ENCODE data around the gene FFAR4.

DNA sequence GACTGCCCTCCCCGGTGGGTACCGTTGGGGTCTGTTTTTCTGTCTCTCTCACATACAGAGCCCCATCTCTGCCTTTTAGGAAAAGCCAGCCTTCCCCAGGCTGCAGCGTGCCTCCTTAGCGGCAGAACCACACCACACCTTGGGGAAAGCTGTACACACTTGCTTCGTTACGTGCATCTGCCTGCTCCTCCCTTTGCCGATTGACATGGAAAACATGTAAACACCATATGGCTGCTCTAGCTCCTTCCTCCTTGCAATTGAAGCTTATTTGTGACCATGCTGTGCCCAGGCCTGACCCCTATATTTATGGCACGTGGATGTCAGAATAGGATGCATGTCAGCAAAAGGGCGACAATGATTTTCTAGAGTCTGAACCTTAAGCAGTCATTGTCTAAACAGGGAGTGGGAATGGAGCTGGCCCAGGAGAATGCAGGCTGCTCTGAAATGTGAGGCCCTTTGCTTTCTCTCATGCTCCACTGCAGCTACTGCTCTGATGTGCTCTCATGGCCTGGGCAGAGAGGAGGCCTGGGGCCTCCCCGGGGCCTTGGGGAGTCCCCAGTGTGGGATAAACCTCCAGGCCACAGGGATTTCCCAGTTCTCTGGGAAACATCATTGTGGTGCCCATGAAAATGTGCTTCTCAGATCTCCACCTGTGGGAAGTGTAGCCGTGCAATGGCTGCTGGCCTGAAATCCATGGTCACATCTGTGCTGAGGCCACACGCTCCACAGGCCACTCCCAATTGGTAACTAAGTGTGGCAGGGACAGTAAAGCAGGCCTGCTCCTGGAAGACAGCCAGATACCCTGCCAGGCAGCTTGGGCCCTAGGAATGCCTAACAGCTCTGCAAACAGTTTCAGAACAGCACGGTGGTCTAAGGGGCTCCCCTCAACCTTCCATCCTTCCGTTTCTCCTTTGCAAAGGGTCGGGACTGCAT, 64.4 kb downstream of the FFAR4 start:
- no peak for TF ChIP-seq EP300 (IDR thresholded peaks at IDR 0.05)
- TF ChIP-seq POLR2AphosphoS5 (IDR thresholded peaks at IDR 0.05), result no peak
- TF ChIP-seq, protein P1, sequence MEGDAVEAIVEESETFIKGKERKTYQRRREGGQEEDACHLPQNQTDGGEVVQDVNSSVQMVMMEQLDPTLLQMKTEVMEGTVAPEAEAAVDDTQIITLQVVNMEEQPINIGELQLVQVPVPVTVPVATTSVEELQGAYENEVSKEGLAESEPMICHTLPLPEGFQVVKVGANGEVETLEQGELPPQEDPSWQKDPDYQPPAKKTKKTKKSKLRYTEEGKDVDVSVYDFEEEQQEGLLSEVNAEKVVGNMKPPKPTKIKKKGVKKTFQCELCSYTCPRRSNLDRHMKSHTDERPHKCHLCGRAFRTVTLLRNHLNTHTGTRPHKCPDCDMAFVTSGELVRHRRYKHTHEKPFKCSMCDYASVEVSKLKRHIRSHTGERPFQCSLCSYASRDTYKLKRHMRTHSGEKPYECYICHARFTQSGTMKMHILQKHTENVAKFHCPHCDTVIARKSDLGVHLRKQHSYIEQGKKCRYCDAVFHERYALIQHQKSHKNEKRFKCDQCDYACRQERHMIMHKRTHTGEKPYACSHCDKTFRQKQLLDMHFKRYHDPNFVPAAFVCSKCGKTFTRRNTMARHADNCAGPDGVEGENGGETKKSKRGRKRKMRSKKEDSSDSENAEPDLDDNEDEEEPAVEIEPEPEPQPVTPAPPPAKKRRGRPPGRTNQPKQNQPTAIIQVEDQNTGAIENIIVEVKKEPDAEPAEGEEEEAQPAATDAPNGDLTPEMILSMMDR (IDR thresholded peaks at IDR 0.05), result no peak
- no peak for TF ChIP-seq POLR2A (IDR thresholded peaks at IDR 0.05; ENCODE audit: low read depth)

Measured in esophagus muscularis mucosa (tissue), 4 donors.